Measurements from ENCODE around the gene REC8.

DNA sequence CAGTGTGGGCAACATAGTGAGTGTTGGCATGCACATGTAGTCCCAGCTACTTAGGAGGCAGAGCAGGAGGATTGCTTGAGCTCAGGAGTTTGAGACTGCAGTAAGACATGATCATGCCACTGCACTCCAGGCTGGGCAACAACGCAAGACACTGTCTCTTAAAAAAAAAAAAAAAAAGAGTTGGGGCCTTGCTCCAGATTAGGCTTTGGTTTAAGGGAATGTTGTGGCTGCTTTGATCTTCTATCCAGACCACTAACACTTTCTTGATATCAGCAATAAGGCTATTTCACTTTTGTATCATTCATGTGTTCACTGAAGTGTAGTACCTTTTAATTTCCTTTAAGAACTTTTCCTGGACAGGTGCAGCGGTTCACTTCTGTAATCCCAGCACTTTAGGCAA is 44.2 kb upstream of the REC8 start:
- TF ChIP-seq, protein P1, sequence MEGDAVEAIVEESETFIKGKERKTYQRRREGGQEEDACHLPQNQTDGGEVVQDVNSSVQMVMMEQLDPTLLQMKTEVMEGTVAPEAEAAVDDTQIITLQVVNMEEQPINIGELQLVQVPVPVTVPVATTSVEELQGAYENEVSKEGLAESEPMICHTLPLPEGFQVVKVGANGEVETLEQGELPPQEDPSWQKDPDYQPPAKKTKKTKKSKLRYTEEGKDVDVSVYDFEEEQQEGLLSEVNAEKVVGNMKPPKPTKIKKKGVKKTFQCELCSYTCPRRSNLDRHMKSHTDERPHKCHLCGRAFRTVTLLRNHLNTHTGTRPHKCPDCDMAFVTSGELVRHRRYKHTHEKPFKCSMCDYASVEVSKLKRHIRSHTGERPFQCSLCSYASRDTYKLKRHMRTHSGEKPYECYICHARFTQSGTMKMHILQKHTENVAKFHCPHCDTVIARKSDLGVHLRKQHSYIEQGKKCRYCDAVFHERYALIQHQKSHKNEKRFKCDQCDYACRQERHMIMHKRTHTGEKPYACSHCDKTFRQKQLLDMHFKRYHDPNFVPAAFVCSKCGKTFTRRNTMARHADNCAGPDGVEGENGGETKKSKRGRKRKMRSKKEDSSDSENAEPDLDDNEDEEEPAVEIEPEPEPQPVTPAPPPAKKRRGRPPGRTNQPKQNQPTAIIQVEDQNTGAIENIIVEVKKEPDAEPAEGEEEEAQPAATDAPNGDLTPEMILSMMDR (IDR thresholded peaks at IDR 0.05; ENCODE audit: poor library complexity), result no peak
- TF ChIP-seq EZH2 (IDR thresholded peaks at IDR 0.05; ENCODE audit: borderline replicate concordance) (no peak), EZH2phosphoT487 (IDR thresholded peaks at IDR 0.05; ENCODE audit: low read depth, severe bottlenecking, unreplicated experiment) (no peak)

Data from hepatocyte (in vitro differentiated cells).